NCI-H2196 (cell line): ENCODE measurements around the gene C22orf23.

ENCODE experiments used
- DNase-seq: peaks from one replicate; lab custom pipeline; 2025; ENCODE audit not compliant: unreplicated experiment; lab: John Stamatoyannopoulos, UW

Gene C22orf23

DNA sequence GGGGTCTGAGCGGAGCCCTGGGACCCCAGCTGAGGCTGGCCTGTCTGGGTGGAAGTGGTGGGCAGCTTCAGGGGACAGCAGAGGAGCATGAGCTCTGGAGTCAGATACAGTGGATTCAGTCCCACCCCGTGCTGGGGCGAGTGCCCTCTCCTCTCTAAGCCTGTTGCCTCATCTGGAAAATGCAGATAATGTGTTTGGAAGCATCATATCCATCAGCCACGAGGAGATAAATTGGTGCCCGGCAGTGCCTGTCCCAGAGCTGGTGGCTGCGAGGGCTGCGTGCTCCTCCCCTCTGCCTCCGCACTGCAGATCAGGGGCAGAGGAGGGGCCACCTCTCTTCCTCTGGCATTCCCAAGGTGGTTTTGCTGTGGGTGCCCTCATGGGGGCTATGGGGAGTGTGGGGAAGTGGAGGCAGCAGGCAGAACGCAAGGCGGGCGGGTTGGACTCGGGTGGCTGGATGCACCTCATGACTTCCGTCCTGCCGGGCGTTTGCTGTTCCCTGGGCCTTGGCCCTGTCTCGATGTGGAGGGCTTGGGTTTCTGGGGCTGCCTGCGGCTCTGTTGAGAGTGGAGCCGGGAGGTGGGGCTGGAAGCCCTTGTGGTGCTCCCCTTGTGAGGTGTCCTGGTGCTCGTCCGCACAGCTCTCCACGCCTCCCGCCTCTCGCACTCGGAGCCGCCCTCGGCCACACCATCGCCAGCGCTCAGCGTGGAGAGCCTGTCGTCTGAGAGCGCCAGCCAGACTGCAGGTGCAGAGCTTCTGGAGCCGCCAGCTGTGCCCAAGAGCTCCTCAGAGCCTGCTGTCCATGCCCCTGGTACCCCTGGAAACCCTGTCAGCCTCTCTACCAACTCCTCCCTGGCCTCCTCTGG, 26.4 kb downstream of the C22orf23 start:
- DNase-seq: no peak

DNA sequence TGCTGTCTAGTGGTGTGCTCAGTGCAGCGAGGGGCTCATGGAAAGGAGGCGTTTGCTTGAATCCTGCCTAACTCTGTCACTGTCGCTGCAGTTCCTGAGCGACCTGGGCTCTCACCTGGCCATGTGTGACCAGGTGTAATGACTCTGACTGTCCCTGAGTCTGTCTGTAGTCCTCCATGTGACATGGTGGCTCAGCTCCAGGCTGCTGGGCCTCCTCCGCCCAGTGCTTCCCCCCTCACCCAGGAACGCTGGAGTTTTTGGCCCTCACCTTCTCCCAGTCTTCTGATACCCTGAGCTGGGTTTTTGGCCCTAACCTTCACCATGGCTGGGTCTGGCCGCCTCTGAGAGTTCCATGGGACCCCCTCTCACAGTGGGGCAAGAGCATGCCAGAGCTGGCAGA, 27.0 kb downstream of the C22orf23 start:
- no peak for DNase-seq

DNA sequence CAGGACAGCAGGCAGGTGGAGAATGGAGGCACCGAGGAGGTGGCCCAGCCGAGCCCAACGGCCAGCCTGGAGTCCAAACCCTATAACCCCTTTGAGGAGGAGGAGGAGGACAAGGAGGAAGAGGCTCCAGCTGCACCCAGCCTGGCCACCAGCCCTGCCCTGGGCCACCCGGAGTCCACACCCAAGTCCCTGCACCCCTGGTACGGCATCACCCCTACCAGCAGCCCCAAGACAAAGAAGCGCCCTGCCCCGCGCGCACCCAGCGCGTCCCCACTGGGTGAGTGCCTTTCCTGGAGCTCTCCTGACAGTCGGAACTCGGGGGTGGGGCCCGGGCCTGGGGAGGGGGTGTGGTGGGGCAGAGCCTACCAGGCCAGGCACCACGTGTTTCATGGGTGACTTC, 27.6 kb downstream of the C22orf23 start:
- DNase-seq: no peak

DNA sequence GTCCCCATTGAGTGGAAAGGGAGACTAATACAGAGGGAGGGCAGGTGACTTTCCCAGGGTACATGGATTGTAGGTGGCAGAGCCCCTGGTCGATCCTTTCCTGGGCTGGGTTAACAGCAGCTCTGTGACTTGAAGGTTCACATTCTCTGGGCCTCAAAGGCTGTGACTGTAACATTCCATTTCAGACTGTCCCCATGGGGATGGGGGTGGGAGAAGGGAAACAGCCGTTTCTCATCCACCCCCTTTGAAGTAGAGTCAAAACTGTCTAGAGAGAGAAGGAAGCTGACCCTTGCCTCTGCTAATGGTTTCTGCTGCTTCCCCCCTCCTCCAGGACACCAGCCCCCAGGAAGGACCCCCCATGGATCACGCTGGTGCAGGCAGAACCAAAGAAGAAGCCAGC, 28.1 kb downstream of the C22orf23 start:
- DNase-seq: no peak

- DNase-seq: no peak
Measured at GRCh38 chr22:37924386-37925065, 28.9 kb downstream of the C22orf23 start.

- DNase-seq: no peak
Measured at GRCh38 chr22:37923927-37924326, 29.5 kb downstream of the C22orf23 start.

DNA sequence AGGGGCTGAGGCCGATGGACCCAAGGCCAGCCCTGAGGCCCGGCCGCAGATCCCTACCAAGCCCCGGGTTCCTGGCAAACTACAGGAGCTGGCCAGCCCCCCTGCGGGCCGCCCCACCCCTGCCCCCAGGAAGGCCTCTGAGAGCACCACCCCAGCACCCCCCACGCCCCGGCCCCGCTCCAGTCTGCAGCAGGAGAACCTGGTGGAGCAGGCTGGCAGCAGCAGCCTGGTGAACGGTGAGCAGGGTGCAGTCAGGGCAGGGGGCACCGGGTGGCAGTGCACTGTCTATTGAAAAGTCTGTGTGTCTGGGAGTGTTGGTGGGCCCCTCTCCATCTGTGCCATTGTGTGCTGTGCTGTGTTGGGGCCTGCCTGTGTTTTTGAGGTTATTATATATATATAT, 31.2 kb downstream of the C22orf23 start:
- no peak for DNase-seq

GRCh38 chr22:37920126-37920525, 33.3 kb downstream of the C22orf23 start:
- DNase-seq: no peak

GRCh38 chr22:37918580-37919270, 34.7 kb downstream of the C22orf23 start:
- no peak for DNase-seq

DNA sequence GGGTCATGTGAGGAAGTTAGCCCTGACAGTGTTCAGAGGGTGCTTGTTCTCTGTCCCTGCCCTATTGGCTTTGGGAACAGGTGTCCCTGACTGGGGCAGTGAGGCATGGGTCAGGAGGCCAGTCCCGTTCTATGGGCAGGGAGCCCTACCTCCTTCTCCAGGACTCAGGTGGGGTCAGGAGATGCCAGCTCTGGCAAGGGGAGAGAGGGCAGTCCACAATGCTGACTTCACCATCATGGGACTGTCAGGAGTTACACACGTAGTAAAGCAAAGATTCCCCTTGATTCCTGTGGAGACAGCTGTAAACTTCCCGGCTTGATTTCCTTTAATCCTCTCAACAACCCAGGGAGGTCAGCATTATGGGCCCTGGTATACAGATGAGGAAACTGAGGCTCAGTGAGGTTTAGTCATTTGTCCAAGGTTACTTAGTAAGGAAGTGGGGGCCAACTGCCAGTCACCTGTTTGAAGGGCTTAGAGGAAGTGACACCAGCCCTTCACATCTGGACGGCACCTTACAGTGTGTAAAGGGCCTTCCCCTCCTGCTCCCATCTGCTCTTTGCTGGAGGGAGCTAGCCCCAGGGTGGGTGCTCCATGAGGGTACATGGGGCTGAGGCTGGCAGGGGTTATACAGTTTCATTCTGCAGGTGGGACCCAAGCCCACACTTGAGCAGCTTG, 35.4 kb downstream of the C22orf23 start:
- DNase-seq: no peak

GRCh38 chr22:37916311-37916710, 37.1 kb downstream of the C22orf23 start:
- no peak for DNase-seq

- no peak for DNase-seq
Measured at GRCh38 chr22:37913233-37913721, 40.1 kb downstream of the C22orf23 start.

- no peak for DNase-seq
Measured at GRCh38 chr22:37912171-37912570, 41.2 kb downstream of the C22orf23 start.

DNA sequence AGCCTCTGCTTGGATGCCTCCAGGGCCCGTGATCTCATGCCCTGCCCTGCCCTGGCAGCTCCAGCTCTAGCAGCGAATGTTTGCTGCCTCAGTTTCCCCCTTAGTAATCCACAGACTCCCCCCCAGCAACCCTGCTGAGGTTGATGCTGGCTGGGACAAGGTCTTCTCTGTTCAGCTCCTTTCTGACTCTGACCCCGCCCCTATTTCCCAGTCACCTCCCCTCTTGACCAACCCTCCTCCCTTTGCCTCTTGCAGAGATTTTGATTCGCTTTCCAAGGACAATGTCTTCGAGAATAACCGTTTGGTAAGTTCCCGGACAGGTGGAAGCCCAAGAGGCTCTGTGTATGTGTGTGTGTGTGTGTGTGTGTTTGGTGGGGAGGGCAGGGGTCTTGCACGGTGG, 41.7 kb downstream of the C22orf23 start:
- DNase-seq: no peak

DNA sequence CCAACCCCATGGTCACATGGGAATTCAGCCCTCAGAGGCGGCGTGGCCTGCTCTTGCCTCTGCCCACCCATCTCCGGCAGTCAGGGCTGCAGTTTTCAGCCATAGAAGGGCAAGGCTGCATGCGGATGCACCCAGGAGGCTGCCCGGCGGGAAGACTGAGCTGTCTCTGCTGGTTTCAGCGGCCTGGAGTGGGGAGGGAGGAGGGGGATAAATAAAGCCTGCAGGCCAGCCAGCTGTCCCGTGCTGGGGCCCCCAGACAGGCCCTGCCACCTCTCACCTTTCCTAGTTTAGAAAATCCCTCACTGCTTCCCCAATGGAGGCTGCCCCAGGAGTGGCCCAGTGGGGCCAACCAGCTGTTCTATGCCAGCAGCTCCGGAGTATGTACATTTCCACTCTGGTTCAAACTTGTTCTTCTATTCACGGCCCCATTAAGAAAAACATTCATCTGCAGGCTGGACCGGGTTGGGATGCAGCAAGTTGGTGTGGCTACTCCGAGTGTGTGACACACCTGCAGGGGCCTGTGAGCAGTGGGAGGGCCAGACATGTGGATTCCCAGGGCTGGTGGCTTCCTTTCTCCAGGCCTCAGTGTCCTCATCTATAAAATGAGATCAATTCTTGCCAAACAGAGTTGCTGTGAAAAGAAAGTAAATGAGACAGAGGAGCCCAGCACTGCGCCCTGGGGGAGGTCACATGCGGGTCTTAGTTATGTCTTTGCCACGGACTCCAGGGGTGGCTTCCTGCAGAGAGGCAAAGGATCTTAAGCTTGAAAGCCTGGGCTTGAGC, 42.3 kb downstream of the C22orf23 start:
- no peak for DNase-seq

- DNase-seq: no peak
Measured at GRCh38 chr22:37909766-37910165, 43.6 kb downstream of the C22orf23 start.

DNA sequence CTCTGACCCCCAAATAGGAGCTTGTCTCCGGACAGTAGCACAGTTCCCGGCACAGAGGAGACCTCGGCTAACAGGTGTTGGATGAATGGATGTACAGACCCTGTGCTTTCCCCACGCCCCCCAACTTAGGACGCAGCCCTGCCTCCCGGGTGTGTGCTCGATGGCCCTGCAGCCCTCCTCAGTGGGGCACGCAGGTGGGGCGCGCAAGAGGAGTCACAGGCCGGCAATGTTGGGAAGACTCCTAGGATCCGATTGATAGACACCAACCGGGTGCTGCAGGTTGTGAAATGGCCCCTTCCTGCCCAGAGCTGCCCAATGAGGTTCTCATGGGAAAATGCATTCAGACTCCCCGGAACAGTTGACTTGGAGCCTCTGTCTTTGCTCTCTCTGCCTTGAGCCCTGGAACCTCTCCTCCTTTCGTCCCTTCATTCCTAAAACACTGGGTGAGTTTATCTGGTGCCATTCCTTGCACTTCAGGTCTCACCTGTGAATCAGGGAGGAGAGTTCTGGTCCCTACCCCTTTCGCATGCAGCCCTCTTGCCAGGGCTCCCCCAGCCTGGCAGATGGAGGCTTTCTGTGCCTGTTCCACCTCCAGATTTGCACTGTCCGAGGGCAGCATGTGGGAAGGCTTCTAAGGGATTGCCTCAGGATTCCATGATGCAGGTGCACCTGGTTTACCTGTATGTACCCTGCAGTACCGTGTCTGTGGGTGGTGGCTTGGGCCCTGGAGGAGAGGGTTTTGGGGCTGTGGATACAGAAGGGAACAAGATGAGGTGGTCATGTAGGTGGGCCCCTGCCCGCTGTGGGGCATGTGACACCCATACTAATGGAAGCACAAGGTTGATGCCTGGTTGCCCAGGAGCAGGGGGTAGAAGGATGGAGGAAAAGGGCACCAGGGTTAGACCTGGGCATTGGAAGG, 46.1 kb downstream of the C22orf23 start:
- DNase-seq: no peak

DNA sequence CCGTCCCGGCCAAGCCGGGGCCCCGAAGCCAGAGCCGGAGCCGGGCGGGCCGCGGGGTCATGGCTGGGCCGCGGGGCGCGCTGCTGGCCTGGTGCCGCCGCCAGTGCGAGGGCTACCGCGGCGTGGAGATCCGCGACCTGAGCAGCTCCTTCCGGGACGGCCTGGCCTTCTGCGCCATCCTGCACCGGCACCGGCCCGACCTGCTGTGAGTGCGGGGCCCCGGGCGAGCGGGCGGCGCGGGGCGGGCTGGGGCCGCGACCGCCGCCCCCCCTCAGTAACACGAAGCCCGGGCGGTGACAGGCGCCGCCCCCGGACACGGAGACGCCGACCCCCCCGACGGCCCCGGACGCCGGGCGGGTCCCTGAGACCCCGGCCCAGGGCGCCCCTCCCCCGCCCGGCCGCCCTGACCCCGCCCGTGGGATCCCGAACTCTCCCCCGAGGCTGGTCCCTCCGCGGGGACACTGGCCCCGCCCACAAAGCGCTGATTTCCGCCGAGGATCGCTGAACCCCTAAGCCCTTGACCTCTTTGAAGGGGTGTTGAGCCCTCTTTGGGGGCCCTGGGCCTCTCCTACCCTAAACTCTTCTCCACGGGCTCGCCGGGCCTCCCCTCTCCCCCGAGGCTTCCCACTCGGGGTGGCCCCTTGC, 46.9 kb downstream of the C22orf23 start:
- no peak for DNase-seq
